ENCODE results near the gene TTYH2.
"Not testable (repeated sequence)": the region's sequence is repeated elsewhere in the genome, so short reads cannot be mapped to it uniquely, and the experiment has no call there.

Gene TTYH2

GRCh38 chr17:74240618-74241205, 27.3 kb downstream of the TTYH2 start:
- no peak for DNase-seq

- DNase-seq = no peak
Measured at GRCh38 chr17:74241431-74241830, 28.1 kb downstream of the TTYH2 start.

GRCh38 chr17:74241847-74242246, 28.5 kb downstream of the TTYH2 start:
- no peak for DNase-seq

- DNase-seq = no peak
Measured at GRCh38 chr17:74243013-74243755, 29.8 kb downstream of the TTYH2 start.

- DNase-seq = no peak
Measured at GRCh38 chr17:74244128-74244527, 30.8 kb downstream of the TTYH2 start.

GRCh38 chr17:74244548-74244947, 31.2 kb downstream of the TTYH2 start:
- no peak for DNase-seq

GRCh38 chr17:74245145-74245831, 31.9 kb downstream of the TTYH2 start:
- no peak for DNase-seq

GRCh38 chr17:74245871-74246270, 32.5 kb downstream of the TTYH2 start:
- DNase-seq = no peak

GRCh38 chr17:74249590-74250270, 36.4 kb downstream of the TTYH2 start:
- no peak for DNase-seq

- no peak for DNase-seq
Measured at GRCh38 chr17:74250324-74250995, 37.1 kb downstream of the TTYH2 start.

GRCh38 chr17:74251051-74251450, 37.7 kb downstream of the TTYH2 start:
- no peak for DNase-seq

GRCh38 chr17:74251569-74251968, 38.2 kb downstream of the TTYH2 start:
- no peak for DNase-seq

- DNase-seq = no peak
Measured at GRCh38 chr17:74252211-74252610, 38.8 kb downstream of the TTYH2 start.

- DNase-seq = no peak
Measured at GRCh38 chr17:74253036-74253435, 39.7 kb downstream of the TTYH2 start.

GRCh38 chr17:74257311-74257710, 43.9 kb downstream of the TTYH2 start:
- no peak for DNase-seq

GRCh38 chr17:74259667-74260524, 46.5 kb downstream of the TTYH2 start:
- no peak for DNase-seq

GRCh38 chr17:74260525-74260850, 47.1 kb downstream of the TTYH2 start:
- DNase-seq = no peak

- DNase-seq = no peak
Measured at GRCh38 chr17:74262601-74263000, 49.2 kb downstream of the TTYH2 start.

- DNase-seq = not testable (repeated sequence)
Measured at GRCh38 chr17:74267054-74267453, 53.7 kb downstream of the TTYH2 start.

GRCh38 chr17:74267579-74267978, 54.2 kb downstream of the TTYH2 start:
- no peak for DNase-seq

GRCh38 chr17:74267987-74268499, 54.7 kb downstream of the TTYH2 start:
- no peak for DNase-seq

GRCh38 chr17:74268558-74268957, 55.2 kb downstream of the TTYH2 start:
- no peak for DNase-seq
